Natural killer cell (primary cell): Measurements from ENCODE around the gene FNBP1L. TPM values are rescaled to one million over a fixed set of nuclear protein-coding genes. Genes with fewer than 3 reads are reported as not detected.
"Not testable (repeated sequence)": the region's sequence is repeated elsewhere in the genome, so short reads cannot be mapped to it uniquely, and the experiment has no call there.

ENCODE experiments used
- ATAC-seq, 3 donors: fragments of 150-1000 bp in 2 of 3; fragments of 200-7000 bp in 1 of 3; cut with Tn5 transposase; 1 replicate in 1 of 3; 2 replicates in 2 of 3; pipeline ENCODE4 v1.10.0; 2021; ENCODE audit warnings: mild to moderate bottlenecking in 2 of 3, moderate library complexity in 2 of 3
- DNase-seq, 2 donors: peaks; one replicate each; pipeline versions ENCODE4 v3.0.0 to v3.0.0-alpha.2; 2013 to 2021; ENCODE audit warnings: mixed read lengths in 1 of 2
- H3K27ac ChIP-seq: one replicate; pipeline ENCODE4 v1.5.1; 2013; ENCODE audit warnings: mild to moderate bottlenecking, low read length
- H3K27me3 ChIP-seq: one replicate; pipeline ENCODE4 v1.6.1; 2013; ENCODE audit warnings: low read length; ENCODE audit not compliant: control insufficient read depth, insufficient read depth
- H3K36me3 ChIP-seq: one replicate; pipeline ENCODE4 v1.6.1; 2013; ENCODE audit warnings: low read length; ENCODE audit not compliant: control insufficient read depth, insufficient read depth
- H3K4me1 ChIP-seq: one replicate; pipeline ENCODE4 v1.6.1; 2013; ENCODE audit warnings: low read length; ENCODE audit not compliant: control insufficient read depth, insufficient read depth
- H3K4me3 ChIP-seq: one replicate; pipeline ENCODE4 v1.5.1; 2013; ENCODE audit warnings: low read length
- H3K9me3 ChIP-seq: one replicate; pipeline ENCODE4 v1.6.1; 2013; ENCODE audit warnings: low read length; ENCODE audit not compliant: control insufficient read depth, insufficient read depth
- H3K27ac Mint-ChIP-seq, 2 donors: one replicate each; pipeline ENCODE4 v1.8.0; 2022; ENCODE audit warnings: mild to moderate bottlenecking in 2 of 2, mixed read lengths in 2 of 2, moderate library complexity in 1 of 2
- H3K27me3 Mint-ChIP-seq, 2 donors: one replicate each; pipeline ENCODE4 v1.8.0; 2022; ENCODE audit warnings: low read depth in 2 of 2, mixed read lengths in 2 of 2
- H3K36me3 Mint-ChIP-seq: one replicate; pipeline ENCODE4 v1.8.0; 2022; ENCODE audit warnings: mixed read lengths
- H3K4me1 Mint-ChIP-seq, 2 donors: one replicate each; pipeline ENCODE4 v1.8.0; 2022; ENCODE audit warnings: mixed read lengths in 2 of 2
- H3K4me3 Mint-ChIP-seq: one replicate; pipeline ENCODE4 v1.8.0; 2022; ENCODE audit warnings: mild to moderate bottlenecking, moderate library complexity, mixed read lengths
- H3K9me3 Mint-ChIP-seq, 2 donors: one replicate each; pipeline ENCODE4 v1.8.0; 2022; ENCODE audit warnings: mixed read lengths in 2 of 2
- WGBS: methylation state at CpG from one replicate; pipeline ENCODE4 v1.1.7; 2013; ENCODE audit warnings: missing lambda C conversion rate; ENCODE audit not compliant: insufficient coverage; 5-methylcytosine and 5-hydroxymethylcytosine counted together
- intact Hi-C: fragments of 100-400 bp; cut with micrococcal nuclease; formaldehyde crosslinking; loops from one replicate; pipeline ENCODE4 v1.14.2; 2022
- total RNA-seq, 4 donors: library from RNA; stranded (reverse); fragments of 120-200 nt in 1 of 4; gene quantifications; one replicate each; pipeline versions ENCODE4 v1.2.3 to v1.2.4, GENCODE V29; 2013 to 2022
- TF ChIP-seq, protein P1 (sequence below): fragments of 200-600 bp; IDR thresholded peaks from one replicate; pipeline ENCODE4 v1.8.0; 2022; ENCODE audit warnings: antibody characterized with exemption

Gene FNBP1L
- total RNA-seq, 3 donors from 2014 or later (not counting 1 experiment from before 2014, with no cell fraction given): 0.33 to 6.7 (median 0.84) TPM

DNA sequence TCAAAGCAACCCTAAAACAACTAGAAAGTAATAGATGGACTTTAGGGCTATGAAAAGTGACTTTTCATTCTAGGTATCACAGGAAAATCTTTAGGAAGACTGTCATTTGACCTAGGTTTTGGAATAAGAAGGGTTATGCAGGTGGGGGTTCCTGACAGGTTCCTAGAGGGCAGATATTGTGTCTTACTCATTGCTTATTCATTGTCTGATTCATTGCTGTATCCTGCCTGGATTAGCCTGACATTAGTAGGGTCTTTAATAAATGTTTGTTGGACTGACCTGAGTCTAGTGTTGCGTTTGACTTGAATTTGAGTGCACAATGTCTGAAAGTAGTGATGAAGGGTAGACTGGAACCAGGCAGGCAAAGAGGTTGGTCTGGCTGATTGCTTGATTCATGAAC, 6.0 kb downstream of the FNBP1L start:
- Mint-ChIP-seq H3K4me1 (peaks cover 6% of the 10 kb centered on the region in 2 donors), H3K9me3 (no peaks in the 10 kb centered on the region), H3K27ac (no peak overlapping the region), H3K27me3 (peaks cover 25 to 45% of the 10 kb centered on the region in 2 donors), H3K4me3 (no peak overlapping the region), H3K36me3 (no peaks in the 10 kb centered on the region)
- TF ChIP-seq, protein P1, sequence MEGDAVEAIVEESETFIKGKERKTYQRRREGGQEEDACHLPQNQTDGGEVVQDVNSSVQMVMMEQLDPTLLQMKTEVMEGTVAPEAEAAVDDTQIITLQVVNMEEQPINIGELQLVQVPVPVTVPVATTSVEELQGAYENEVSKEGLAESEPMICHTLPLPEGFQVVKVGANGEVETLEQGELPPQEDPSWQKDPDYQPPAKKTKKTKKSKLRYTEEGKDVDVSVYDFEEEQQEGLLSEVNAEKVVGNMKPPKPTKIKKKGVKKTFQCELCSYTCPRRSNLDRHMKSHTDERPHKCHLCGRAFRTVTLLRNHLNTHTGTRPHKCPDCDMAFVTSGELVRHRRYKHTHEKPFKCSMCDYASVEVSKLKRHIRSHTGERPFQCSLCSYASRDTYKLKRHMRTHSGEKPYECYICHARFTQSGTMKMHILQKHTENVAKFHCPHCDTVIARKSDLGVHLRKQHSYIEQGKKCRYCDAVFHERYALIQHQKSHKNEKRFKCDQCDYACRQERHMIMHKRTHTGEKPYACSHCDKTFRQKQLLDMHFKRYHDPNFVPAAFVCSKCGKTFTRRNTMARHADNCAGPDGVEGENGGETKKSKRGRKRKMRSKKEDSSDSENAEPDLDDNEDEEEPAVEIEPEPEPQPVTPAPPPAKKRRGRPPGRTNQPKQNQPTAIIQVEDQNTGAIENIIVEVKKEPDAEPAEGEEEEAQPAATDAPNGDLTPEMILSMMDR: no peak
- Histone ChIP-seq H3K4me1 (peaks cover 5% of the 10 kb centered on the region), H3K27me3 (peaks cover 29% of the 10 kb centered on the region), H3K4me3 (no peak overlapping the region), H3K9me3 (no peaks in the 10 kb centered on the region), H3K36me3 (no peaks in the 10 kb centered on the region), H3K27ac (no peak overlapping the region)
- no peak for ATAC-seq
- WGBS: 90% methylated on average over 1 of the region's 1 CpG
- intact Hi-C loops: no loop called here
- DNase-seq: no peak

DNA sequence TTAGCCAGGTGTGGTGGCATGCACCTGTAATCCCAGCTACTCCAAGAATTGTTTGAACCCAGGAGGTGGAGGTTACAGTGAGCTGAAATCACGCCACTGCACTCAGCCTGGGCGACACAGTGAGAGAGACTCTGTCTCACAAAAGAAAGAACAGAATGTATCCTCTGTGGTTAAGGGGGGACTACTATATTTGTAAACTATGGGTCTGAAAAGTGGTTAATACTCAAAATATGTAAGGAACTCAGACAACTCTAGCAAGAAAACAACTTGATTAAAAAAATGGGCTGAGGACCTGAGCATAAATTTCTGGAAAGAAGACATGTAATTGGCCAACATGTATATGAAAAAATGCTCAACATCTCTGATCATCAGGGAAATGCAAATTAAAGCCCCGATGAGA, 11.2 kb downstream of the FNBP1L start:
- Histone ChIP-seq H3K36me3 (no peaks in the 10 kb centered on the region), H3K27ac (no peak overlapping the region), H3K9me3 (no peaks in the 10 kb centered on the region), H3K4me3 (no peak overlapping the region), H3K4me1 (no peaks in the 10 kb centered on the region), H3K27me3 (peaks cover 2% of the 10 kb centered on the region)
- WGBS: 89% methylated on average over 3 of the region's 3 CpGs
- TF ChIP-seq, protein P1: no peak
- intact Hi-C loops: no loop called here
- ATAC-seq (no peak), DNase-seq (no peak)
- no peak overlapping the region for H3K27ac Mint-ChIP-seq
- no peak overlapping the region for H3K4me3 Mint-ChIP-seq
- no peaks in the 10 kb centered on the region for H3K4me1 Mint-ChIP-seq
- no peaks in the 10 kb centered on the region for H3K36me3 Mint-ChIP-seq
- no peaks in the 10 kb centered on the region for H3K9me3 Mint-ChIP-seq
- H3K27me3 Mint-ChIP-seq: peaks cover 0 to 2% of the 10 kb centered on the region in 2 donors

DNA sequence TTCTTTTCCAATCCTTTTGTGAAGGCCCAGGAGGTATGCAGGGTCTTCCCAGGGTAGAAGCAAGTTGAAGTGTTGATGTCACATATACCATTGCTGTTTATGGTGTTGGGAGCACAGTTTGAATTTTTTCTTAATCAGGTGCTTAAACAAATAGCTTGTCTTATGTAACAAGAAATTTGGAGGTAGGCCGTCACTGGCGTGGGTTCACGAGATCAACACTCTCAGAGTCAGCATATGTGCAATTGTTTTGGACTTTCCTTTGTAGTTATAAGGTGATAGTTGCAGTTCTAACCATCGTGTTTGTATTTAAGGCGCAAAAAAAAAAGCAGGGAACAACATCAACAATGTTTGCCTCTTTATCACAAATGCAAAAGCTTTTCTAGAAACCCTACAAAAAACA, 13.3 kb downstream of the FNBP1L start:
- Mint-ChIP-seq H3K36me3 (no peaks in the 10 kb centered on the region), H3K9me3 (peaks cover 0 to 5% of the 10 kb centered on the region in 2 donors), H3K27ac (no peak overlapping the region), H3K27me3 (no peaks in the 10 kb centered on the region), H3K4me1 (no peaks in the 10 kb centered on the region), H3K4me3 (no peak overlapping the region)
- Histone ChIP-seq H3K36me3 (no peaks in the 10 kb centered on the region), H3K27me3 (no peaks in the 10 kb centered on the region), H3K4me3 (no peak overlapping the region), H3K9me3 (no peaks in the 10 kb centered on the region), H3K4me1 (no peaks in the 10 kb centered on the region), H3K27ac (no peak overlapping the region)
- intact Hi-C loops: no loop called here
- TF ChIP-seq, protein P1: no peak
- ATAC-seq (no peak), DNase-seq (no peak)
- WGBS: 93% methylated on average over 3 of the region's 5 CpGs

DNA sequence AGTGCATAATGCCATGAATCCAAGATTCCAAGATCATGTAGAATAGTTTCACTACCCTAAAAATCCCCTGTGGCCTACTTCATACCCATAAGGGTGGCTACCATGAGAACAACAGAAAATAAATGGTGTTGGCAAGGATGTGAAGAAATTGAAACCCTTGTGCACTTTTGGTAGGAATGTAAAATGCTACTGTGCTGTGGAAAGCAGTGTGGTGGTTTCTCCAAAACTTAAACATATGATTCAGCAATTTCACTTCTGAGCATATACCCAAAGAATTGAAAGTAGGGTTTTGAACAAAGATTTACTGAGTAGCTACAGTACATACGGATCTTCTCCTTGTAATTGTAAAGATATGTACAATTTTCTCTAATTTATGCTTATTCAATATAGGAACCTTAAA, 16.0 kb downstream of the FNBP1L start:
- Histone ChIP-seq H3K27me3 (no peaks in the 10 kb centered on the region), H3K27ac (no peak overlapping the region), H3K4me3 (no peak overlapping the region), H3K36me3 (no peaks in the 10 kb centered on the region), H3K9me3 (no peaks in the 10 kb centered on the region), H3K4me1 (no peaks in the 10 kb centered on the region)
- intact Hi-C loops: no loop called here
- H3K4me1 Mint-ChIP-seq: no peaks in the 10 kb centered on the region
- no peak overlapping the region for H3K4me3 Mint-ChIP-seq
- peaks cover 0 to 5% of the 10 kb centered on the region in 2 donors for H3K9me3 Mint-ChIP-seq
- WGBS: no CpG with 5 or more reads among the region's 1 CpG
- DNase-seq (no peak), ATAC-seq (no peak)
- TF ChIP-seq, protein P1: no peak
- H3K27ac Mint-ChIP-seq: no peak overlapping the region
- H3K36me3 Mint-ChIP-seq: no peaks in the 10 kb centered on the region
- no peaks in the 10 kb centered on the region for H3K27me3 Mint-ChIP-seq

DNA sequence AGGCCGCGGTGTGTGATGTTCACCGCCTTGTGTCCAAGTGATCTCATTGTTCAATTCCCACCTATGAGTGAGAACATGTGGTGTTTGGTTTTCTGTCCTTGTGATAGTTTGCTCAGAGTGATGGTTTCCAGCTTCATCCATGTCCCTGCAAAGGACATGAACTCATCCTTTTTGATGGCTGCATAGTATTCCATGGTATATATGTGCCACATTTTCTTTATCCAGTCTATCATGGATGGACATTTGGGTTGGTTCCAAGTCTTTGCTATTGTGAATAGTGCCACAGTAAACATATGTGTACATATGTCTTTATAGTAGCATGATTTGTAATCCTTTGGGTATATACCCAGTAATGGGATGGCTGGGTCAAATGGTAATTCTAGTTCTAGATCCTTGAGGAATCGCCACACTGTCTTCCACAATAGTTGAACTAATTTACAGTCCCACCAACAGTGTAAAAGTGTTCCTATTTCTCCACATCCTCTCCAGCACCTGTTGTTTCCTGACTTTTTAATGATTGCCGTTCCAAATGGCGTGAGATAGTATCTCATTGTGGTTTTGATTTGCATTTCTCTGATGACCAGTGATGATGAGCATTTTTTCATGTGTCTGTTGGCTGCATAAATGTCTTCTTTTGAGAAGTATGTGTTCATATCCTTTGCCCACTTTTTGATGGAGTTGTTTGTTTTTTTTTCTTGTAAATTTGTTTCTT, 17.6 kb downstream of the FNBP1L start:
- DNase-seq, H3K4me3 Mint-ChIP-seq, intact Hi-C loops, H3K27ac Mint-ChIP-seq, H3K36me3 ChIP-seq, ATAC-seq, H3K4me1 Mint-ChIP-seq, H3K4me1 ChIP-seq, H3K27ac ChIP-seq, H3K27me3 ChIP-seq, H3K9me3 Mint-ChIP-seq, H3K9me3 ChIP-seq, H3K36me3 Mint-ChIP-seq, H3K4me3 ChIP-seq: not testable (repeated sequence)
- peaks cover 0 to 11% of the 10 kb centered on the region in 2 donors for H3K27me3 Mint-ChIP-seq
- 47% methylated on average over 2 of the region's 6 CpGs for WGBS
